LHCN-M2 (cell line): ENCODE results near the gene DGKI. TPM values are rescaled to one million over a fixed set of nuclear protein-coding genes. Genes with fewer than 3 reads are reported as not detected.

ENCODE experiments used
- DNase-seq: peaks from one replicate; pipeline ENCODE4 v3.0.0-alpha.2; 2012; ENCODE audit warnings: low read depth
- total RNA-seq: library from RNA; depleted of rRNA; stranded (reverse); fragments of >200 nt; gene quantifications from 2 replicates; pipeline ENCODE4 v1.2.3, GENCODE V29; 2014

The DGKI gene
- total RNA-seq, 1 experiment from 2014 or later, result 4.2 TPM

DNA sequence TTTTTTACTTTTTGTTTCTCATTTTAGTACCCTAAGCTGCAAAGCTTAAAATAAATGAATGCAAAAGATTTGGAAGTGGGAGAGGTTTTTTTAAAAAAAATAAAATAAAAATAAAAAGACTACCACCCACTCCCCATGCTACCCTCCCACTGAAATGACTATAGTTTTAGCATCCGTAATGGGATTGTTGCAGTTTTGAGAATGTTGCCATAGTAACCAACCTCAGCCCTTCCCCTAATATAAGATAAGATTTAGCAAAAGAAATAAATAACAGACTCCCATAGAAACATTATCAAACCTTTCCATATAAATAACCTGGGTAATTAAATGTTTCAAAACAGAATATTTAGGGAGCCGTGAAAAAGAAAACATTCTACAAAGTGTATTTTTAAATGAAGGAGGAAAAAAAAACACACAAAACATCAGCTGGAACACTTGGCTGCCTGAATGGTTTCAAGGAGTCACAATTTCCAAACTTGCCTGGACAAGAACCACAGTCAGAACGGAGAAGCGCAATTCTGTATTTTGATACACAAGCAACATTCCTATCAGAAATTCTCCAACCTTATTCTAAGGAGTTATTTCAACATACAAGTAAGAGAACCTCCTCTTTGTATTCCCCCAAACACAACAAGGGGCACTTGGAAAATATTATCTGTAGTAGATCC is 57.4 kb downstream of the DGKI start:
- no peak for DNase-seq

DNA sequence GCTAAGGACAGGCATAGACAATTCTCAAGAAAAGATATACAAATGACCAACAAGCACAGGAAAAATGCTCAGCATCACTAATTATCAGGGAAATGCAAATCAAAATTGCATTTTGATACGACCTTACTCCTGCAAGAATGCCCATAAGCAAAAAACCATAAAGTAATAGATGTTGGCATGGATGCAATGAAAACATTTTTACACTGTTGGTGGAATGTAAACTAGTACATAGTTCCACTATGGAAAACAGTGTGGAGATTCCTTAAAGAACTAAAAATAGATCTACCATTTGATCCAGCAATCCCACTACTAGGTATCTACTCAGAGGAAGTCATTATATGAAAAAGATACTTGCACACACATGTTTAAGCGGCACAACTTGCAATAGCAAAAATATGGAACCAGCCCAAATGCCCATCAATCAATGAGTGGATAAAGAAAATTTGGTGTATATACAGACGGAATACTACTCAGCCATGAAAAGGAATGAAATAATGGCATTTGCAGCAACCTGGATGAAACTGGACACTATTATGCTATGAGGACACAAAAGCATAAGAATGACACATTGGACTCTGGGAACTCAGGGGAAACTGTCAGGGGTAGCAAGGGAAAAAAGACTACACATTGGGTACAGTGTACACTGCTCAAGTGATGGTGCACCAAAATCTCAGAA is 59.3 kb downstream of the DGKI start:
- no peak for DNase-seq

DNA sequence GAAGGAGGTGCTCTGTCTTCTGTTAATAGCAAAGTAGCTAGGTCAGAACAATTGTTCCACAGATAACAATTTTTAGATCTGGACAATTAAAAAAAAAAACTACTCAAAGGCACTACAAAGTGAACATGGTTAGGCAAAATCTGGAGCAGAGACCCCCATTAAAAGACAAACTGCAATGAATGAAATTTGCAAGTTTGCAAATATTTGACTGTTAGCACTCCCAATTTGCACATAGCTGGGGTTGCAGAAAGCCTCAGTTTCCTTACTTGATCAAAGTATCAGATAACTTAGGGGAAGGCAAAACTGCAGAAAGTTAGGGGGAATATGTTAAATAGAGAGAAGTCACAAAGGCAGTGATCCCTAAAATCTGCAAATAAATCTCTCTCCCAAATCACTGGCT is 68.3 kb downstream of the DGKI start:
- DNase-seq, result no peak

DNA sequence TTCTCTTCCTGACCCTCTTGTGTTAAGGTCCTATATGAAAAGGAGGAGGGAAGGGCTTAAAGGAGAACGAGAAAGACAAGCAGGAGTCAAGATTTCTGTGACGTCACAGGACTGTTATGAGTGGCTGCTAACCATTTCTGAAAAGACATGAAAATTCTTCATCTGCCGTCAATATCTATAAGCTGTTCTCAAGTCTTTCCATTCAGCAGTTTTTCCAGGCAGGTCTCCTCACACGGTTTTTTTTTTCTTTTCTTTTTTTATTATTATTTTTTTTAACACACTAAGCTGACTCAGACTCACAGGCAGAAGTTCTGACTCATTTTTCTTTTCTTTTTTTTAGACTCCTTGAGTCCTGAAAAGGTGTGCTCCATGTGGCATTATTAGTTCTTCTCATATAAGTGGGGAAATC is 72.0 kb downstream of the DGKI start:
- peak; percentile 58 for DNase-seq

DNA sequence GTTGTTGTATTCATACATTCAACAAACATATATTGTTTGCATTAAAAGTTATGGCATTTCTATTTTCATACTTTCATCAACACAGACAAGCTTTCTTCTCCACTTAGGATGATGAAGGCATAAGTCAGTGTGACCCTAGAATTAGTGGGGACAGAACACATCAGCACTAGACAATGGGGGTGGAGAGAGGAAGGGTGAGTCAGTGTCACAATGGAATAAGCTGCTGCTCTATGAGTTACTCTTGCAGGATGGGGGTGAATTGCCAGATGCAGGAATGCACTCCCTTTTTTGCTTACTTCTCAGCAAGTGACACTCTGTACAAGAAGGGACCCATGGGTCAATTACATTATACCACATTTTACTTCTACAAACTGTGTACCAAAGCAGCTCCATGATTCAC is 74.0 kb downstream of the DGKI start:
- peak; percentile 93 for DNase-seq

DNA sequence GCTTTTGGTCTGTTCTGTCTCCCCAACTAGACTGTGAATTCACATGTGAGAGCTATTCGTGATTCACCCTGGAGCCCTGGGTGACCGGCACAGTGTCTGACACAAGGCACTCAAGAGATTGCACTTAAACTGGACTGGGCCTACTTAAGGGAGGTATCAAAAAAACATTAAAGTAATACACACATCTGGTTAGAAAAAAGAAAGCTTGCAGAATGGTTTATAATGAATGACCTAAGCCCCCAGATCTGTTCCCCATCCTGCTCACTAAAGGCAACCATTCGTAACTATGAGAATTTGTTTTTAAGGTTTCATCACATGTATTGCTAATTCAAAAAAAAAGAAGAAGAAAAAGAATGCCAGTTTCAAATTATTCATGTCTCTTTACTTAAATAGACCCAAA is 74.5 kb downstream of the DGKI start:
- peak; percentile 71 for DNase-seq

DNA sequence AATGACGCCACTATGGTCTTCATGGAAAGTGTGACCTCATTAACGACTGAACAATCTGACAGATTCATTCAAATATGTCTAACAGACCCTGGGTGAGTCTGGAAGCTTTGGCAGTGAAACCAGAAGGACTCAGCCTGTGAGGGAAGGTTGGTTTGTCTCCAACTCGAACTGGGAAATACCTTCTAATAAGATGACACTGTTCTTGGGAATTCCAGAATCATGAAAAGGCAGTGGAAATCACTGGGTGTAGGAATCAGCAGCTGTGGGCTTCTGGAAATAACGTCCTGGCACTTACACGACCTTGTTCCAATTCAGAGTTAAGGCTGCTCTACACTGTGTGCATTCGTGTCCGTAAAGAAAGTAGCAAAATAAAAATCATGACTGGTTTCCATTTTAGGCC is 75.1 kb downstream of the DGKI start:
- peak; percentile 87 for DNase-seq

DNA sequence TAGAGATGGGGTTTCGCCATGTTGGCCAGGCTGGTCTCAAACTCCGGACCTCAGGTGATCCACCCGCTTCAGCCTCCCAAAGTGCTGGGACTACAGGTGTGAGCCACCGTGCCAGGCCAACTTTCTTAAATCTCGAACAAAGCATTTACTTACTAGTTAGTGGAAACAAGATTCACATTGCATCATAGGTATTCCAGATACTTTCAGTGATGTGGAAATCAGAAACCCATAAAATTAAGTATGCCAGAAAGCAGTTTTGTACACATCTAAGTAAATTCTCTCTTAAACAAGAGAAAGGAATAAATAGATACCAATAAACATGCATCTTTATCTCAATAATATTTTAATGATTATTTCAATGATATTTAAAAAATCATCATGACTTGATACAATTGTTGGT is 75.5 kb downstream of the DGKI start:
- no peak for DNase-seq

DNA sequence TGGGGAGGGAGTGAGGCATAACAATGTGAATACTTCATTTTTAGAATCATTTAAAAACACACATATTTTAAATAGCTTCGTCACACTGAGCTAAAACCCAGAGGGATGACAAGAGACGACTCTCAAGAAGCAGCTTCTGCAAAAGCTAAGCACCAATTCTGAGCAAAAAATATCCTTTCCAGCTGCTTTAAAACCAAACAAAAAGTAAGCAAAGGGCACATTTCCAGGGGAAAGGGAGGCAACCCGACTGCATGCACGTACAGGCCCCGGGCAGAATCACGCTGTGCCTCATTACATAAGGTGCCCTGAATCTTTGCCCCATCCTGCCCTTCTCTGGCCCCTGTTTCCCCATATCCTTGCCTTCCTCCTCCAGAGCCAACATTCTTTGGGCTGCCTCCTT is 78.4 kb downstream of the DGKI start:
- DNase-seq, result no peak

DNA sequence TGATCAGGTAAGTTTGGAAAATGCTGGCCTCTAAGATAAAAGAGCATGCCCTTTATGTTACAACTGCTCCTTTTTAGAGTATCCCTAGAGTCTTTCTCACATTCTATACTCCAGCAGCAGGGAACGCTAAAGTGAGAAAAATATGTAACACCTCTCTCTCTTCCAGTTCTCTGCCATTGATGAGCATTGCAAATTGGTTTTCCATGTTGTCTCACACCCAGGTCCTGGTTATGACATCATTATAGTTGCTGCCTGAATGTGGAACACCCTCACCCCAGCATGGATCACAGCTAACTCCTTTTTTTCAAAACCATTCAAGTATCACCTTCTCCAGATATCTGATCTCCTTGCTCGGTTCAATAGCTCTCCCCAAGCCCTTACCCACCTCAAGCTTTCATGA is 84.4 kb downstream of the DGKI start:
- DNase-seq, result no peak

DNA sequence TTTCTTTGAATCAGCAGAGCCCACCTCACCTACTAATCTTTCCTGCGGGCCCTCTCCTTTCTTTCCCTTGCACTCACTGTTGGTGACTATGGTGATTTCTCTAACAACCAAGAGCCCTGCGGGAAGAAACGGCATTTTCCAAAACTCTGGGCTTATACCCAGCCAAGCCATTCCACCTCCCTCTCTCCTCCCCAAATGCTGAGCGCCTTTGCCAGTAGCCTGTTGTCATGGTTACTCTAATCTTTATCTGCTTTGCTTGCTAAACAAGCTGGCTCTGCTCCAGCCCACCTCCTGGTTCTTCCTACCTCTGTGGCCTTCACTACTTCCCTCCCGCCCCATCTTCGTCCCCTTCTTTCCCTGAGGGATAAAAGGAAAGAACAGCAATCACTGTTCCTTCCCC is 86.7 kb downstream of the DGKI start:
- DNase-seq, result no peak

DNA sequence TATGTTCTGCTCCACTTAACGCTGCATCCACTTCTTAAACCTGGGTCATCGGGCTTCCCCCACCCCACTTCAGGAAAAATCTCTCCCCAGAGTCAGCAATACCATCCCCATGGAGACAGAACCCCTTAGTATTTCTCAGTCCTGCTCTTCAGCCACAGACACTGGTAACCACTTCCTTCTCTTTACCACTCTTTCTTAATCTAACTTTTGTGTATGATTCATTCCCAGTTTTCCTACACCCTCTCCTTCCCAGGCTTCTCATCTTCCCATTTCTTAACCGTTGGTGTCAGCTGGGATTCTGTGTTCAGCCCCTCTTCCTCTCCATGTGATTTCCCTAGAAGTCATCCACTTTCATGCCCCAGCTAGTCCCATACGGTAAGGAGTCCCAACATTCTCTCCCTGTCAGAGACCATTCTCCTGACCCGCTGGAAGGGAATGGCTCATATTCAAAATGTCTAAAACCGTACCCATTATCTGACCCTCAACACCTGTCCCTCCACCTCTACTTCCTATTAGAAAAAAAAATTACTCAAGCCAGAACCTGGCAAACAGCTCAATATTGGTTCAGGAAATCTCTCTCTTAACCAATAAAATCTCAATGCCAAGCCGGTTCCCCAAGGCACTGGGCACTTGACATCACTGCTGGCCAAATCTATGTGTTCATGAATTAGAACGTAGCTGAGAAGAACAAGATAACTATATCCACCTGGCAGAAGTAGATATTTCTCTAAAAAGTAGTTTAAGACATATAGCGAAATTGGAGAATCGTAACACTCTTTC is 89.4 kb downstream of the DGKI start:
- peak; percentile 97 for DNase-seq

DNA sequence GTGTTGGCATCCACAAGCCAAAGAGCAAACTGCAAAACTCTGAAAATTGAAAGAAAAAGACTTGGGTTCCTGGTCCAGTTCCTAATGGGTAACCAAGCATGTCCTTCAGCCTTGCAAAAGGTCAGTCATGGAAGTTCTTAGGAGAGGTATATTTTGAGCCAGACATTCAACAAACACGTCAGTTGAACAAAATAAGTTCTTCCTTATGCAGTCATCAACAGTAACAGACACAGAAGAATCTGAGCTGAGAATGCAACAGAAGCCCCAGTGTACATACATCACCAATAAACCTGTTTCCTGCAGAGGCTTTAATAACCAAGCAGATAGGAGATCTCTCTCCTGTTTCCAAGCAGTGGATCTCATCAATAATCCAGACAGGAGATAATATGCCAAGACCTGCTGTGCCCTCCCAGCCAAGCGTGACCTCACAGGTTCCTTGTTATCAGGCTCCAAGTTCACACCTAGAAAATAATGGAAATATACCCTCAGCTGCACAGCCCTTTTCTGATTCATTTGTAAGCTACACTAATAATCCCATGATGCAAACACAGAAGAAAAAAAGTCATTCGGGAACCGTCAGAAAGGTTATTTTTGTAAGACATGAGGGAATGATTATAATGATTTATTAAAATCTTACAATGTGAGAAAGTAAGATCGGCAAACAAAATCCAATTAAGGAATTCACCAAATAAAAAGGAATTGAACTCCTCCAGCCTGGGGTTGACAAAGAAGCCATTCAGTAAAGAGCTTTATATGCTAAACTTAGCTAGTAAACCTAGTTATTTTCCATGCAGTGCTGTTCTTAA is 90.7 kb downstream of the DGKI start:
- no peak for DNase-seq

DNA sequence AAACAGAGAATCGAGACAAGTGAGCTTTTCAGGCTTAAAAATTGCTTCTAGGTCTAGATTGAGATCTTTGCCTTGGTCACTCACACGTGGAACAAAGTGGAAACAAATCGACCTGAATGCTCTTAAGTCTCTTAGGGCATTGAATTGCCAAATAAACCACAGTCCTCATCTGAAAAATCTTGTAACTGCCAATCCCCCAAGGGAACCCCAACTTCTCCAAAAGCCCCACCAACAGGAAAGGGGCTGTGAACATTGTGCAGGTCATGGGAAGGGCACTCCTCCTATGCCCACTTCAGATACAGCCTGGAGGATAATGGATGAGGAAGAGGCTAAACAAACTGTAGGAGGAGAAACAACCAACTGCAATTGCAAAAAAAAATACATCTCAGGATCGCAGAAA is 91.3 kb downstream of the DGKI start:
- no peak for DNase-seq

DNA sequence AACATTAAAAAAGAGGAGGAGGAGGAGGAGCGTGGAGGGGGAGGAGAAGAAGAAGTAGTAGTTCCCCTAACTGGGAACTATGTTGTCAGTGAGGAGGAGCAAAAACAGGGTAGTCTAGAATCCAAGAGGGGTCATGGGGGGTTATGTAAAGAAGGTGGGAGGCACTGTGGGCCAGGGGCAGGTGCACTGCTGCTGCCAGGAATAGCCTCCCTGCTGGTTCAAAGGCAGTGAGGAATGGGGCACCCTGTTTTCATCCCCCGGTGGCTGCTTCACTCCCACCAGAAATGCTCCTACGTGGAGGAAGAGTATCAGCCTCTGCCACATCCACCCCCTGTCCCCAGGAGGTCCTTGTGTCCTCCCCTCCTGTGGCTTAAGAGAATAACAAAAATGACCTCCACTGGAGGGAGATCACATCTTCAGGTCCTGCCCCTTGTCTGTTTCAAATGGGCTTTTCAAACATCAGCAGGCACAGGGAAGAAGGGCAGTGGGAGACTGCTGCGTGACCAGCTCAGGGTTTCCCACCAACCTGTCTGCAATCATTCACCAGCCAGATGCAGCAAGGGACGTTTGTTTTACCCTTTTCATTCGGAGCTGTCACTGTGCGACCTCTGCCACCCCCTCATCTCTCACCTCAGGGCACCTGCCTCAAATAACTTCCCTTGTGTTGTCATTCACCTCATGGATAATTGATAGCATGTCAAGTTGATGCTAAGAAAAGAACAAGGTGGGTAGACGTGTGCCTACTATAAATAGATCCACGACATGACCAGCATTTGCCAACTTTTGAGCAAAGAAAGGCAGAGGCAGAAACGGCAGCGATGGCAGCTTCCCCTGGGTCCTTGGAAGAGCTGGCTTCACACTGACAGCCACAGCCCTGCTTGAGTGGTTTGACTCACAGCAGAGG is 92.6 kb downstream of the DGKI start:
- DNase-seq, result peak; percentile 28

DNA sequence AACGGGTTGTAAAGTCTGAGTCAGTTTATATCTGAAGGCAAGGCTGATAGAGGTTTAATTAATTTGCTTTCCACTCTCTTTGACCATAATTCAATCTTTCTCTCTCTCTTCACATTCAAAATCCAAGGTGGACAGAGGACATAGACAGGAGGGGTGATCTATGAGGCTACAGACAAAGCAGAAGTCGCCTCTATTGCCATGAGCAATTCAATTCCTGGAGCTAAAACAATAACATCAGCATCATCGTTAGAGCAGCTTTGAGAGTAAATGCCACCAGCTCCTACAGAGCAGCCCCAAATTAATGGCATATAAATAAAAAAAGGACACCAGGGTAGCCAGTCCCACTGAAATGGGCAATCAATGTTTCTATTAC is 93.2 kb downstream of the DGKI start:
- DNase-seq, result no peak

DNA sequence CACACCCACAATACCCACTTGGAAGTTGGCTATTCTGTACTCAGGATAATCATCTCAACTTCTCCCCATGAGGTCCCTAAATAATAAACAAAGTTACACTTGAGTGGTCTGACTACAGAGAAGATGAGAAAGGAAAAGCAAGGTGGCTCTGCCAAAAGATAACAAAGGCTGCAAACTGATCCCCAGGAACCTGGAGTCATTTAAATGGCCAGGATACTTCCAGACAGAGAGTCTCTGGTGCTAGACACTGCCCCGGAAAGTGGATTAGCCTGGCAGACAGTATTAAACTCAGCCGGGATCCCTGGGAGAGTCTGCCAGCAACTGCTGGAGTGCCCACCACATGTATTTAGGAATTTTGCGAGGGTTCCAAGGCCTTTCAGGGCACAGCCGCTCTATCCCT is 93.7 kb downstream of the DGKI start:
- no peak for DNase-seq

DNA sequence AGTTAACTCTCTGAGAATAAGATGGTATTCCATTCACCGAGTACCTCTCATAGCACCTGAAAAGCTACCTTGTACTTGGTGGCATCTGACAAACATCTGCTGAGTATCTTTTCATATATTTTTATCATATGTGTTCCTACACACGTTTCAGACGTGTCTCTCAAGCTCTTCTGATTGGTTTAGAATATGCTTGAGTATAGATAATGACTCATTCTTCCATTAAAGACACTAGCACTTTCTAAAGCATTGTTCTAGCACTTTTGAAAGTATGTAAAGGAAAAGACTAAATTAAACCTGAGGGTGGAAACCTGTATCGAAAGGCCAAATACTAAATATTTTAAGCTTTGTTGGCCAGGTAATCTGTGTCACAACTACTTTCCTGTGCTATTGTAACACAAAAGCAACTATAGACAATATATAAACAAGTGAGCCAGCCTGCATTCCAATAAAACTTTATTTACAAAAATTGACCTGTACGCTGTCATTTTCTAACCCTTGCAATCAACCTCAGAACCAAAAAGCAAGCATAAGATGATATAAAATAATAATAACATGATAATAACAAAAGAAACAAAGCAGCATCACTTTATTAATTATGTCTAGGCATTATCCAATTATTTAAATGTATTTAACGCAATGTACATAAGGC is 95.3 kb downstream of the DGKI start:
- DNase-seq, result no peak

DNA sequence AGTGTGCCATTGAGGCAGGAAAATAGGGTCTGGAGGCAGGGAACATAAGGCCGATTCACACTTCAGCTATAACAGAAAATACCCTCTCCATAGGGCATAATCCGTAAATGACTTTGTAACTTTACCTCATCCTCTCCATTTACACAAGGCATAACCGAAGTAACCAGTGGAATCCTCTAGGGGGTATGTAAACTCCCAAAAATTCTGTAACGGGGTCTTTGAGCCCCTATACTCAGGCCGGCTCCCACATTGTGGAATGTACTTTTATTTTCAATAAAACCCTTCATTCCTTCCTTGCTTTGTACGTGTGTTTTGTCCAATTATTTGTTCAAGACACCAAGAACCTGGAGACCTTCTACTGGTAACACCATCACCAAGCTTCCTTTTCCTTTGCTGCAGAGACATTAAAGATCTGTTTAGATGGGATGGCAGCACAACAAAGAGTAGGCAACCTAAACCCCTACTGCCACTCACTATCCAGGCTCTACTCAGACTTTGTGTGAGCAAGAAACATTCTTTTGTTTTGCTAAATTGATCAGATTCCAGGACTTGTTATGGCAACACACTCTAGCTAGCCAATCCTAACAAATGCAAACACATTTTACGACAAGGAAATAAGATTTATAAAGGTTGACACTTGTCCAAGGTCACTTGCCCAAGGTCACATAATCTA is 99.3 kb downstream of the DGKI start:
- DNase-seq, result no peak

DNA sequence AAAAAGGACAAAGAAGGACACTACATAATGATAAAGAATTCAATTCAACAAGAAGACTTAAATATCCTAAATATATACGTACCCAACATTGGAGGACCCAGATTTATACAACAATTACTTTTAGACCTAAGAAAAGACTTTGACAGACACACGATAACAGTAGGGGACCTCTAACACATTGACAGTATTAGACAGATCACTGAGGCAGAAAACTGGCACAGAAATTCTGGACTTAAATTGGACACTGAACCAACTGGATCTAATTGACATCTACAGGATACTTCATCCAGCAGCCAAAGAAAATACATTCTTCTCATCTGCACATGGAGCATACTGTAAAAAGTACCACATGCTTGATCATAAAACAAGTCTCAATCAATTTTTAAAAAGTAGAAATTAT is 103.8 kb downstream of the DGKI start:
- no peak for DNase-seq
